ENCODE measurements around the gene SEL1L2.

Gene SEL1L2

GRCh38 chr20:13884803-13885202, 105.6 kb downstream of the SEL1L2 start:
- Mint-ChIP-seq H3K27ac (no peak overlapping the region), H3K4me1 (no peaks in the 10 kb centered on the region), H3K27me3 (ENCODE audit: low read depth) (no peaks in the 10 kb centered on the region)

GRCh38 chr20:13883425-13883824, 107.0 kb downstream of the SEL1L2 start:
- no peak for TF ChIP-seq CTCF (IDR thresholded peaks at IDR 0.05; ENCODE audit: unreplicated experiment in 3 of 3)

More at GRCh38 chr20:13884803-13885202, 105.6 kb downstream of the SEL1L2 start:
- no peaks in the 10 kb centered on the region for H3K9me3 Mint-ChIP-seq
- no peak overlapping the region for H3K4me3 Mint-ChIP-seq
- H3K36me3 Mint-ChIP-seq (ENCODE audit: low read depth), result no peaks in the 10 kb centered on the region
- no peak for TF ChIP-seq CTCF (IDR thresholded peaks at IDR 0.05; ENCODE audit: unreplicated experiment in 3 of 3)

GRCh38 chr20:13878566-13878965, 111.8 kb downstream of the SEL1L2 start:
- Mint-ChIP-seq H3K9me3 (no peaks in the 10 kb centered on the region), H3K27ac (peak overlapping the region in 2 of 3 experiments; percentile 83 to 91), H3K4me3 (no peak overlapping the region), H3K27me3 (ENCODE audit: low read depth) (no peaks in the 10 kb centered on the region), H3K36me3 (ENCODE audit: low read depth) (no peaks in the 10 kb centered on the region), H3K4me1 (peaks cover 12% of the 10 kb centered on the region)
- no peak for TF ChIP-seq CTCF (IDR thresholded peaks at IDR 0.05; ENCODE audit: unreplicated experiment in 3 of 3)

More at GRCh38 chr20:13883425-13883824, 107.0 kb downstream of the SEL1L2 start:
- Mint-ChIP-seq H3K4me1 (no peaks in the 10 kb centered on the region), H3K27me3 (ENCODE audit: low read depth) (no peaks in the 10 kb centered on the region), H3K36me3 (ENCODE audit: low read depth) (no peaks in the 10 kb centered on the region), H3K4me3 (no peak overlapping the region), H3K27ac (no peak overlapping the region), H3K9me3 (no peaks in the 10 kb centered on the region)

GRCh38 chr20:13877793-13878192, 112.6 kb downstream of the SEL1L2 start:
- H3K27ac Mint-ChIP-seq, result peak overlapping the region; percentile 83 to 91 (median 85)

GRCh38 chr20:13875265-13875811, 115.1 kb downstream of the SEL1L2 start:
- Mint-ChIP-seq H3K4me1 (peaks cover 12% of the 10 kb centered on the region), H3K27me3 (ENCODE audit: low read depth) (no peaks in the 10 kb centered on the region), H3K4me3 (no peak overlapping the region), H3K36me3 (ENCODE audit: low read depth) (no peaks in the 10 kb centered on the region), H3K9me3 (no peaks in the 10 kb centered on the region), H3K27ac (peak overlapping the region in 1 of 3 experiments; percentile 10)
- no peak for TF ChIP-seq CTCF (IDR thresholded peaks at IDR 0.05; ENCODE audit: unreplicated experiment in 3 of 3)

More at GRCh38 chr20:13877793-13878192, 112.6 kb downstream of the SEL1L2 start:
- Mint-ChIP-seq H3K9me3 (no peaks in the 10 kb centered on the region), H3K4me3 (no peak overlapping the region), H3K36me3 (ENCODE audit: low read depth) (no peaks in the 10 kb centered on the region), H3K4me1 (peaks cover 12% of the 10 kb centered on the region), H3K27me3 (ENCODE audit: low read depth) (no peaks in the 10 kb centered on the region)
- TF ChIP-seq CTCF (IDR thresholded peaks at IDR 0.05; ENCODE audit: unreplicated experiment in 3 of 3), result no peak
